Embryonic facial prominence (tissue), 1 donor: ENCODE measurements around the gene SOX5.
A peak's percentile ranks its signal among the peaks of the same experiment; 100 is the strongest.

ENCODE experiments used
- DNase-seq: peaks from one replicate; pipeline ENCODE4 v3.0.0-alpha.2; 2016; ENCODE audit errors: extremely low spot score

Gene SOX5

DNA sequence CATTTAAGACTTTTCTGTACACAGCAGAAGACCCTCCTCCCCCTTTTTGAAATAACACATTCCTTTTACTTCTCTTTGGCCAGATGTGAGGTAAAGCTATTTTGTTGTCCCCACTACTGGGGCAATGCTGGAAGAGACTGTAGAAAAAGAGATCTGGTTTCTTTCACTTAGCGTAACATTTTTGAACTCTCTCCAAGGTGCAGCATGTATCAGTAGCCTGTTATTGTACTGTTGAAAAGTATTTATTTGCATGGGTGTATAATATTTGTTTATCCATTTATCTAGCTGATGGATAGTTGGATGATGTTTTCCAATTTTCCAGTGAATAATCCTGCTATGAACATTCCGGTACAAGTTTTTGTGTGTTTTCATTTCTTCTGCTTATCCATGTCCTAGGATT, 335.2 kb downstream of the SOX5 start:
- no peak for DNase-seq

- no peak for DNase-seq
Observed at GRCh38 chr12:23611320-23611719, 338.1 kb downstream of the SOX5 start.

- DNase-seq, result no peak
Observed at GRCh38 chr12:23600919-23601318, 348.6 kb downstream of the SOX5 start.

GRCh38 chr12:23596568-23596967, 352.9 kb downstream of the SOX5 start:
- DNase-seq, result no peak

DNA sequence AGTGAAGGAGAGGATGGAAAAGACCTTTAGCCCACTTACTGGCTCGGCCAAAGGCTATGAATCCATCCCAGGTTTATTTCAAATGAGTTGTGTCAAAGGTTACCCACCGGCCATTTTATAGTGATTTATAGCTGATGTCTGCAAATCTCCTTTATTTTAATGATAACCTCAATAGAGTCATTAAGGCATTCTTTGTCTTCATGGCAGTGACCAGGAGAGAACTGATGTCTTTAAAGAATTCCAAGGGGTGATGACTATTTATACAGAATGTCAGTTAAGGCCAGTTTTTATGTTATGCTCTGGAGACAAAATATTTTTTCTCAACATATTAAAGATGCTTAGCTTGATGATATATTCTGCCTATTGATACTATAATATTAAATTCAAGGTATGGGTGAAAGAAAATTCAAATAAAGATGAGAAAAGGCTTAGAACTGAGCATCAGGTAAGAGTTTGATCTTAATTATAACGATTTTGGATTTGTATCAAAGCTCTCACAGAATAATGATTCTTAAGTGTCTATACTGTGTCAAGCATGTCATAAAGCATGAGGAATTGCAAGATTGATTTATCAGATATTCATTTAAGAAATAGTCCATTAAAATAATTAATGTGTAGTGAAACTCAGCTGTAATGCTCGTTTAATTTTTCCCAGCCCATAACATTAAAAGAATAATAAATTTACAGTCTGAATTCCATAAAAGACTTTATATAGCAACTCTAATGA, 361.5 kb downstream of the SOX5 start:
- DNase-seq, result no peak

DNA sequence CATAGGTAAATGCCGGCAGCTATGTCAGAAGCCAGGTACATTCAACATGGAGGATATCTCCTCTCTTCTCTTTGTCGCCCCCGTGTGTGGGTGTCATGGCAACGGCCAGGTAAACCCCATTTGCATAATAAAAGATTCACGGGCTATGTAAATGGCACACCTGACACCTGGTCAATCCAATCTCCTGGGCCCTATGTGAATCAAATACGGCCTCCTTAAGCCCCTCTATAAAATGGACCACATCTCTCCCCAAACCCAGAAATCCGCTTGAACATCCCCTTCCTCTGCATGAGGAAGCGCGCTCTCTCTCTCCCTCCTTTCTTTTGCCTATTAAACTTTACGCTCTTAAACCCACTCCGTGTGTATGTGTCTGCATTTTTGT, 363.7 kb downstream of the SOX5 start:
- DNase-seq, result no peak

DNA sequence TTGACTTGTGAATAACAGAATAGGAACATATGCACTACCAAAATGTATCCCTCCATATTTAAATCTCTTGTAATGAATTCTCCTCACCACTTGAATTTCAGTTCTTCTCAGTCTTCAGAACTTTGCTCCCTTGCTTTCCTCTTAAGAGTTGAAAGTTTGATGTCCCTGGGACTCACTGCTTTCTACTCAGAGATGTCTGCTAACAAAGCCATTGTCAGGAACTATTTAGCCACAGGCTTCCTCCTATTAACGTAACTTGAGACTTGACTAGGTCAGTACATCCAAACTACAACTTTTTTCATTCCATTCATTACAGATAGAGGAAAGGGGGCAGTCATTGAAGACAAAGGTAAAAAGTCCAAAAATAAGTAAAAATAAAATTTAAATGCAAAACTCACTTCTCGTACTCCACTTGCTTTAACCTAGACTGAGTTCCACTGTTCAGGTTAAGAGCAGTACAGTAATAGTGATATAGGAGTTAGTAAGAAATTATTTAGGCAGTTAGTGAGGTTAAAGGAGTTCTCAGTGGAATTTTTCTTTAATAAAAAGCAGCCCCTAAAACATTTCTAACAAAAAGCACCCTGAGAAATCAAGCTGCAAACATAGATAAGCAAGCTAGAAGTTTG, 364.2 kb downstream of the SOX5 start:
- no peak for DNase-seq

- DNase-seq, result no peak
Observed at GRCh38 chr12:23581913-23582312, 367.6 kb downstream of the SOX5 start.

DNA sequence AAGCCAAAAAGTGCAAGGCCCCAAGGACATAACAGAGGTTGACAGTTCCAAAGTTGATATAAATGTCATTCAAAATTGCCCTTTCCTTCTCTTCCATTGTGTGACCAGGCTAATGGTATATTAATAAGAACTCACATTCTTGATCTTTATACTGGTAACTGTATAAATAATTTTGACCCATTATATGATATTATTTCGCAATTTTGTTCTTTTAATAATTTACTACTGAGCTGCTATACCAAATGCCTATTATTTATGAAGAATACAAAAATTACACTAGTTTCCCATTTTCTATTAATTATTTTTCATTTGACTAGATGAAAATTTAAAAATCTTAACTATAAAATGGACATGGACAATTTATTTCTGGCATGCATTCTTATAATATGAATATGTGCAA, 370.2 kb downstream of the SOX5 start:
- no peak for DNase-seq

- DNase-seq, result no peak
Observed at GRCh38 chr12:23576372-23576771, 373.1 kb downstream of the SOX5 start.

GRCh38 chr12:23569356-23569755, 380.1 kb downstream of the SOX5 start:
- no peak for DNase-seq

DNA sequence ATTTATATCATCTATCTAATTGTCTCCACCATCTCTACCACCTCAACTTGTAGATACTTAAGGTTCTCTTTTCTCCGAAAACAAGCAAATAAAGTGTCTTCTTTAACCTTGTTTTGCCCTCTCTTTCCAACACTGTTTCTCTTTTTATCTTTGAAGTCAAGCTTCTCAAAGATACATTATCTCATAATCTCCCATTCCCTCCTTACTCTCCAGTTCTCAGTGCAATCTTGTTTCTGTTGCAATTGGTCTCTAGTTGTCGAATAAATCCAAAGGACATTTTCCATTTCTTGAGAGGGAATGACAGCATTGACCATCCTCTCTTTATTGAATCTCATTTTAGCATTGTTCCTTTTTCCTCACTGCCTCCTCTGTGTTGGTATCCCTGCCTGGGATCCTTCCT, 383.3 kb downstream of the SOX5 start:
- no peak for DNase-seq

DNA sequence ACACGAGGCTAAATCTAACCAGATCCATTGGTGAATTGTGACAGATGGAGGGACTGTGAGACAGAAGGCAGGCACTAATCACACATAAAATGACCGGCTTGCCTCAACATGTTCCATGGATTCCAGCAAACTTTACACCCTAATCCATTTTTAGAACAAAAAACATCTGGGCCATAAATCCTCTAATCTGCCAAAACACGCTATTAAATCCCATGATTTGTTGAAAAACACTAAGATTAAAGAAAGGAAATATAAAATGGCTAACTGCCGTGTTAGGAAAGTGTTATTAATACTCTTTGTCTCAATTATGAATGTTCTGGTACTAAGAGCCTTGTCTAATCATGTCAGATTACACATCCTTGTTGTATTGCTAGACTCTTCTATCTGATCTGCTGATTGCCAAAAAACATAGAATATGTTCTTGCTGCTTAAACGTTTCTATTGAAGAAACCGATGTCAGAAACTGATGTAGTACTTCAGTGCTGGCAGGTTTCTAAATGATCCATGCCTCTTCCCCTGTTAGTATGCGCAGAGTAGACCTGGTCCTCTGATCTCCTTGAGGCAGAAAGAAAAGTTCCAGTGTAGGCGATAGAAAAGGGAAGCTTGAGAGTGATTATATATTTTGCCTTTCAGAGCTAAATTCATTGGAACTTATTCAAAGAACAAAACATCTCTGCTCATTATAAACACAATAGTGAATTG, 384.9 kb downstream of the SOX5 start:
- no peak for DNase-seq

DNA sequence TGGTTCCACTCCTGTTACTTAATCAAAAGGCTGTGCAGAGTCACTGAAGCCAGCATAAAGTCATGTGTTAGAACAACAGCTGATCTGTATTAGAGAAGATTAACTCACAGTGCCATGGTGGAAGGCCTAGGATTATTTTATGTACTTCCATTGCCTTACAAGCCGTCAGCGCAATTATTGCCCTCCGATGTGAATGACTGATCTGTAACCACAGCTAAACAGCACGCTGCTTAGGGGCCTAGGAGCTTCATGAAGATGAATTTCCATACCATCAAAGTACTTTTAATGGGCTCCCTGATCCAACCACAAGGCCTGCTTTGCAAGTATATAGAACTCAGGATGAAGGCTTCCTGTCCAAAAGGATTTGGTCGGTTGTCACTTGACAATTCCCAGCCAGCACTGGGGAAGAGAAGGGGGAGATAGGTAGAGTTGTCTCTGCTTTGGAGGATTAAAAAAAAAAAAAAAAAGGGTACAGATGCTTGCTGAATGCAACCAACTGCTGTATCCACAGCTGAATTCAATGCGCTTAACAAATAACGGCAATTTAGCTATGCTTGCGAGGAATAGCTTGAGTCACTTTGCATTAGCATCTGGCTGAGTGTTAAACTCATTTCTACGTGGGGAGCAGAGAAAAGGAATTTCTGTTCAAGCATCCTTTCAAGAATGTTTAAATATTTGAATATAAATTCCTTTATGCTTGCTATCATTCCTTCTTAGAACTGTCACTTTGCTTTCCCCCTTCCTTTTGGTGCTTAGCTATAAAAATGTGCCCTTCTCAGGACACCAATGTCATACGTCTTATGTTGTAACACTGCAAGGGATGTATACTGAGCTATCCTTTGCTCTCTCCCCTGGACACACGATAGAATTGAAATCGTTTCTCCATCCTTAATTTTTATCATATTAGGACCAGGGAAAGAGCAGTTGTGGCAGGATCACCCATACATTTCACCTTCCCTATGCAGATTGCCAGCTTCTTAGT, 387.8 kb downstream of the SOX5 start:
- peak; percentile 31 for DNase-seq

- DNase-seq, result no peak
Observed at GRCh38 chr12:23560611-23561010, 388.9 kb downstream of the SOX5 start.

GRCh38 chr12:23559268-23559753, 390.2 kb downstream of the SOX5 start:
- DNase-seq, result no peak

GRCh38 chr12:23556661-23557060, 392.8 kb downstream of the SOX5 start:
- DNase-seq, result no peak

GRCh38 chr12:23555825-23556207, 393.7 kb downstream of the SOX5 start:
- no peak for DNase-seq

- no peak for DNase-seq
Observed at GRCh38 chr12:23555180-23555824, 394.2 kb downstream of the SOX5 start.

DNA sequence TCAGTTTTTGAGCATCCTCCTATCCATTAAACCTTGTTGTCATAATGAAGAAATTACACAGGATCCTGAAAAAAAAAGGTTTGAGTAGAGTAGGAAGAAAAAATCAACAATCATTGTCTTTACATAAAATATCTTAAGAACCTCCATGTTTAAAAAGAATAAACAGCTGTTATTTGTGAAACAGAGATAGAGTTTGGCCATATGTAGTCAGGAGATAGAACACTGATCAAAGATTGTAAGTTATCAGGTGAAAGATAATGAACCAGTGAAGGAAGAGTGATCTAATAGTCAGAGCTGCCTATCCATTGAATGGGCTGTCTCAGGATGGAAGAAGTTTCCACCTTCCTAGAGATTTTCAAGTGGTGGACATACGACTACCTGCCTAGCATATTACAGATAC, 397.1 kb downstream of the SOX5 start:
- no peak for DNase-seq

GRCh38 chr12:23550753-23551152, 398.7 kb downstream of the SOX5 start:
- no peak for DNase-seq
